Endometrial microvascular endothelial cells (primary cell): Measurements from ENCODE around the gene ARID5B. TPM values are rescaled to one million over a fixed set of nuclear protein-coding genes. Genes with fewer than 3 reads are reported as not detected.

Experiments used
- in situ Hi-C: cut with HindIII; loops from 2 replicates; pipeline ENCODE4 v1.10.0; 2017; ENCODE audit warnings: low sequenced_read_pairs, low pct_unique_long_range_greater_than_20kb; ENCODE audit errors: inconsistent ontology term
- total RNA-seq: library from RNA; depleted of rRNA; stranded (reverse); fragments of >200 nt; gene quantifications from one replicate; pipeline ENCODE4 v1.2.3, GENCODE V29; 2015; ENCODE audit errors: inconsistent ontology term

The ARID5B gene
- total RNA-seq, 1 donor from 2014 or later, result 3.4 TPM

DNA sequence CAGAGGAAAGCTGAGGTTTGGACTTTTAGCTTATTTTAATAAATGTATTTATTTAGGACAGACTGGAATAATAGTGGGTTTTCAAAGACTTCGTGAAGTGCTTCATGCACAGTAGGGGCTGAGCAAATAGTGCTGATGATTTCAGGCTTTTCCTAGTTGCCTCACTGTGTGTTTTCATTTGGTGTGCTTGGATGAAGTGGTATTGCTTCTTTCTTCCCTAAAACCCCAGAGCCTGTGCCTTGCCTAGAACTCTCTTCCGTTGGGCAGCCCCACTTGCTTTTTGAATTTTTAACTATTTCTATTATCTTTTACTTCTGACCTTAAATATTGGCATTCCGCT, 49.6 kb downstream of the ARID5B start:
- in situ Hi-C loops, result no loop called here

DNA sequence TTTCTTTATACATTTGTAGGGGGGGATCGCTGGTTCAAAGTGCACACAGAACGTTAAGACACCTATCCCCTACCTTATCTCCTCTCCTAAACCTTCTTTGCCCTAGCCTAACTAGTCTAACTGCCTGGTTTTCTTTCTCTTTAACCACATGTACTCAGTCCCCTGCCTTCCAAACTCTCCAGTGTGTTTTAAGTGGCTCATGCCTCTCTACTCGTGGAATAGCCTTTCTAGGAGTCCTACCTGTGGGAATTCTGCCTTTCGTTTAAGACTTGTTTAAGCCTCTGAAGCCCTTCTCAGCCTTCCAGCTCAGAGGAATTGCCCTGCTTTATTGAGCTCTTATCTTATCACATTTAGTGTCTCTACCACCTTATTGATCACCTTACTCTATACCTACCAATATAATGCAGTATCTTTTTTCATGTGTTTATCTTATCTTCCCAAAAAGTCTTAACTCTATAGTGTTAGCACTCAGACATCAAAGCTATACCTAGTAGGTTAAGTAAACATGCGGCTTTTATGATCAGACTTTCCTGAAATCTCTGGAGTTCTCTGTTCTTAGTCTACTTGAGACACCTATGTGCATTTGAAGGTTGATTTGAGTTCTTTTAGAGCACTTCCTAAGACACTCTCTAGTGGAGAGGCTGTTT, 50.7 kb downstream of the ARID5B start:
- in situ Hi-C loops, result no loop called here

DNA sequence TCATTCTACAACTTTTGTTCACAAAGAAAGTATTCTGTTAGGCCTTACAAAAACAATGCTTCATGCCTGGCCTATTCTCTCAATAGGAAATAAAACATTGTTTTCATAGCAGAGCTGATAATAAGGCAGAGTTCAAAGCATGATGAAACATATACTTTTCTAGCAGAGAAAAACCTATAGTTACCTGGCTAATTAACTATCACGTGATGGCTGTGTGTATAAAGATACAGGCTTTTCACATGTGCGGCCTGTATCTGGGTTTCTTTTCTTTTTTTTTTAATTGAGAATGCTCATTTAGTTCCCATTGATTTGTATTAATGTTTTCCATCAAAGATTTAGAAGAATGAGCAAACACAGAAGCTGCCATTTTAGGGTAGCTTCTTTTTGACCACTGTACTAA, 51.7 kb downstream of the ARID5B start:
- in situ Hi-C loops, result no loop called here

DNA sequence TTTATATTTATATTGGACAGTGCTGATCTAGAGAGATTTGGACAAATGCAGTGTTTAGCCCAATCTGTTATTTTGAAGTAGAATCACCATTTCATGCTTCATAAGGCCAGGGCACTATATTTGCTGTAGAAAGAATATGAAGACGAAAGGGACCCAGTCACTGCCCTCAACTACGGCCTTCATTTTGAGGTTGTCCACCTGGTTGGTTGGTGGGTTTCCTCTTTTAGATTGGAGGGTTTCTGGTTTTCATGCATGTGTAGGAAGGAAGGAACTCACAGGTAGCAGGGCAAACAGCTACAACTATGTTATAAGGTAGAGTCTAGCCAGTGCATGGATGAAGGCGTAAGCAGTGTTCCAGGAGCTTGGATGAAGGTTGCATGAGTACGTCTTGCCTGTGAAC, 56.3 kb downstream of the ARID5B start:
- in situ Hi-C loops, result no loop called here

DNA sequence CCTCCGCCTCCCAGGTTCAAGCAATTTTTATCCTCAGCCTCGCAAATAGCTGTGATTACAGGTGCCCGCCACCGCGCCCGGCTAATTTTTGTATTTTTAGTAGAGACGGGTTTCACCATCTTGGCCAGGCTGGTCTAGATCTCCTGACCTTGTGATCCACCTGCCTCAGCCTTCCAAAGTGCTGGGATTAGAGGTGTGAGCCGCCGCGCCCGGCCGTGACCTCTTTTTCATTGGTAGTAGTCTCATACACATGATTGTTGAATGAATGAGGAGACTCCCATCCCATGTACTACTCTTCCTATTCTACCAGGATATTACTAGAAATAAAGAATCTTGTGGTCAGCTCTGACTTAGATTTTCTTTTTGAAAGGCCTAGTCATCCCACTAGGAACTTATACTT, 56.8 kb downstream of the ARID5B start:
- in situ Hi-C loops, result no loop called here

DNA sequence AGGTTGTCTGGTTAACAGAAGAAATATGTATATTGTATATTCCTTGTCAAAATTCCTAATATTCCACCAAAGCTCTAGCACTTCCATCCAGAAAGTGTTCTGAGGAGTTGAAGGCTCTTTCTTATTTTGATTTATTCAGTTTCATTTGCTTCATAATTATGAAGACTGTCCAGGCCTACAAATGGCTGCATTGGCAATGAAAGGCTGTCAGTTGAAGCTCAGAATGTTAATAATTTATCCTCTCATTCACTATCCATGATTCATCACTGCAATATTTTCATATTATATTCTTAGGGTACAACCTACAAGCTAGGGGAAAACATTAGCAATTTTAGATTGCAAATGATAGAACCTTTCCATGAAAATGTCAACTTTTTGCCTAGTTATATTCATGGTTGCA, 57.3 kb downstream of the ARID5B start:
- in situ Hi-C loops, result no loop called here

DNA sequence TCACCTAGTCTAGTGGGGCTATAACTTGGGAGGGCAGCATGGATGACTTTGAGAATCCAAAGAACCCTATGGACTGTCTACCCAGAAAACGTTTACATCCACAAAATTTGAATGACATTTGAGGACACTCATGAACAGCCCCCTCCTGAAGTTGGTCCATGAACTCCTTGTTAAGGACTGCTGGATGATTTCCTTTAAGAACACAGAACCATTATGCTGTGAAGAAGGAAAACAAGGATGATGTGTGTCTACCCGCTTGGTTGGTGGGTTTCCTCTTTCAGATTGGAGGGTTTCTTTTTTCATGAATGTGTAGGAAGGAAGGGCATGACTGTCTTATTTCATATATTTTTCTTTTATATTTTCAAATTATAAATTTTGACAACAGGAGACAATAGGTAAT, 58.3 kb downstream of the ARID5B start:
- in situ Hi-C loops, result no loop called here

DNA sequence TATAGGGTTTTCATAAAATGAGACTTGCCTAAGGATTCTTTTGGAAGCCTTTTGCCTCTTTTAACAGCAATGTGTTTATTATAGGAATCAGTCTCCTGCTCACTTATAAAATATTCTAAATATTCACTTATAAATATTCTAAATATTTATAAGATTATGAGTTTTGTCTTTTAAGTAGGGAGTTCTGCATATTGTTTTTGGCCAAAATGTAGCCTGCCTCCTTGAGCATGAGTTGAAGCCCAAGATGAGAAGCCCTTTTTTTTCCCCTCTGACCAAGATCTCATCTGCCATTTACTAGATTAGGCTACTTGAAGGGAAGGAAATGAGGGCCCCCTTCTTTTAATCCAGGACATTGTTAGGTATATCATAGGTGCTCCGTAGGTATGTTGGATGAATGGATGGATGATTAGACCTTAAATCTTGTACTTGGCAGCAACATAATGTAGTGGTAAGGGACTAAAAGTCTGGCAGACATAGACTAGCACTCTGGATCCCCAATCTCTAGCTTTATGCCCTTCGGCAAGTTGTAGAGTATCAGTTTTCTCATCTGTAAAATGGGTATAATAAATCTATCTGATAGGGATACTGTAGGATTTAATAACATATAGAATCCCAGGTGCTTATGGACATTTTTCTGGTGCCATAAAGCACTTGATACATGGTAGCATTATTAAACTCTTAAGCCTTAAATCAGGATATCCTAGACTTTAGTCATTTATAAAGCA, 59.1 kb downstream of the ARID5B start:
- in situ Hi-C loops, result no loop called here

DNA sequence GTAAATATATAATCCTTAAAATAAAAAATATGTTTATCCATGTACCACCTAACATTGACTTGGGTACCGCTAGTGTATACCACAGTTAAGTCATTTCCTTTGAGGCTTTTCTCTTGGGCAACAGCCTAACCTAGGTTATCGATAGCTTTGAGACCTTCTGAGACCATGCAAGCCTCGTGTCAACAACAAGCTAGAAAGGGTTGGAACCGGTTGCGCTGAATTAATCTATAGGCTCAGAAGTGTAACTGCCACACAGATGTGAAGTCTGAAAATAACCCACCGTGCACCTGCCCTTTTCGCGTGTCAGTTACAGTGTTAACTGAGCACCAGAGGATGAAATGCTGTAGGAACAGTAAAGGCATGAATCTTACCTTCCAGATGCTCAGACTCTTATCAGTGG, 59.8 kb downstream of the ARID5B start:
- in situ Hi-C loops, result no loop called here

DNA sequence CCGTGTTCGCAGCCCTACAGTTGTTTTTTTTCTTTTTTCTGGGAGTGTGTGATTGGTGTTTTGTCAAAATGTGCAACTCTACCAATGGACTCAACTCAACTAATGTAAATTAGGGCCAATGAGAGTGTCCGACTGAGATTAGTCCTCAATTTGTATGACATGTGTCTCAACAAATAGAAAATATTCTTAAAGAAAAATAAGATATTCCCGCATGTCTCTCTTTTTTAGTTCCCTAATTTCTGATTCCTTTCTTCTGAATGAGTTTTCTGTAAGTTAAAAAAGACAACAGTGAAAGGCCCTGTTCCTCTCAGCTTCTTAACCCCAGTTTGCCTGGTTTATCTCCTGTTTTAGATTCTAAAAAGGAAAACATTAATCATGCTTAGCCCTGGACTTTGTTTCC, 61.5 kb downstream of the ARID5B start:
- in situ Hi-C loops, result no loop called here

DNA sequence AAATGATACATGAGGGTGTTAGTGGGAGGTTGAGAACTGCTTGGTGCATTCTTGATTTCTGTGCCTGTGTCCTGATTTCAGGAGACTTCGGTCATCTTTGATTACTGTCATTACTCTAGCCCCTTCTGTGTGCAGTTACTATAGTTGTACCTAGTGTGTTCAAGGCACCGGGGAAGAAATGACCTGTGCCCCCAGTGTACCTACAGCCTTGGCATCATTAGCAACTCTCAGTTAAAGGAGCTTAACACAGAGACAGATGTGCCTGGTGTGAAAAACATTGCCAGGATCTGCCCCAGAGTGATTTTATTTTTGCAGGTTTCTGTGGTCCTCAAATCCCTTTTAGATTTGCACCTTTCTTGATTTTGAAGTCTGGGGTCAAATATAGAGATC, 62.2 kb downstream of the ARID5B start:
- in situ Hi-C loops, result no loop called here

DNA sequence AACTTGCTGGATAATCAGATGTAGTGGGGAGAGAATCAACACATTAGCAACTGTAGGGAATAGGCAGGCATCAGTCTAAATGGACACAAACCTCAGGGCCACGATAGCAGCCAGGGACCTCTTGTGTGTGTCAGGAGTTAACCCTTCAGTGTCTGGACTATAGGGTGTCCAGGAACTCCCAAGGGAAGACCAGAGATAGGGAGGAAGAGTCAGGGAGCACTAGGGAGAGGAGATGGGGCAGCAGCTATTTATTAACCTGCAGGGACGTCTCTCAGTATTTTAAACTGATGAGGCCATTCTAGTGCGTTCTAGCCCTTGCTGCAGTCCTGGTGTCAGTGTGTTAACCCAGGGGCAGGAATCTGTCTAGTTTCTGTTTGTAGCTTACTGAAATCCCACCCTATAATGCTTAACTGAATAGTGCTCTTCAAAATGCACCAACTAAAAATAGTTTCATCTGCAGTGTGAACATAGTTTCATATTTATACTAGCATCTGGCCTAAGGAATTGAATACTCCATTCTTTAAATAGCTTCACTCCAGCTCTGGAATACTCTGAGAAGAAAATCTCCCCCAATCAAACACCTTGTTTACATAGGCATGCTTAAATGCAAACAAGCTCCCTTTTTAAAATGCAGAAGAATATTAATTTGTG, 62.7 kb downstream of the ARID5B start:
- in situ Hi-C loops, result no loop called here

DNA sequence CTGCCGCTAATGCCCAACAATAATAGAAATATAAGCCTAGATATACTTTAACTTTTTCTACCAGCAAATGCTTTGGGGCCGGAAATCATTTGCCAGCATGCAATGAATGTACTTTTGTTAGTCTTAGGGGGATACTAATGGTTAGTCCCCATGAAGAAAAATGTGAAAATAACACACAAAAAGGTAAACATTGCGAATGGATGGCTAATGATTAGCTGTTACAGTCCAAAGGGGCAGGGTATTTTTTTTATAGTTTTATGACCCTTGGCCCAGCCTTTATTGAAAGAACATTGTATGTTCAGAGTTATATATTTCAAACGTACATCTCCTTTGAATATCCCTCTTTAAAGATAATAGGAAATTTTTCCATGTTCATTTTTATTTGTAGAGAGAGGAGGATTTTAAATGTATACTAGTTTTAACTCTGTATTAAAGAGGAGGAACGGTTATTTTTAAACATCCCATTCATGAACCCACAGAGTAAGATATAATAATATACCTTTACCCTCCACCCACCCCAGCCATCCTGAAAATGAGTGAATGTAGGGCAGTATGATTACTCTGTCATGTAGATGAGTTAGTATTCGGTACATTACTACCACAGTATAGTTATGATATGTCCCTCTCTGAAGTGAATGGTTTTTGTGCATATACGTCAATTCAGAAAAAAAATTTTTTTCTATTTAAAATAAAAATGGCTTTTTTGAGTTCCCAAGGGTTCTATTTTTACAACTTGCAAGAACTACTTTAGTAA, 63.6 kb downstream of the ARID5B start:
- in situ Hi-C loops, result no loop called here

DNA sequence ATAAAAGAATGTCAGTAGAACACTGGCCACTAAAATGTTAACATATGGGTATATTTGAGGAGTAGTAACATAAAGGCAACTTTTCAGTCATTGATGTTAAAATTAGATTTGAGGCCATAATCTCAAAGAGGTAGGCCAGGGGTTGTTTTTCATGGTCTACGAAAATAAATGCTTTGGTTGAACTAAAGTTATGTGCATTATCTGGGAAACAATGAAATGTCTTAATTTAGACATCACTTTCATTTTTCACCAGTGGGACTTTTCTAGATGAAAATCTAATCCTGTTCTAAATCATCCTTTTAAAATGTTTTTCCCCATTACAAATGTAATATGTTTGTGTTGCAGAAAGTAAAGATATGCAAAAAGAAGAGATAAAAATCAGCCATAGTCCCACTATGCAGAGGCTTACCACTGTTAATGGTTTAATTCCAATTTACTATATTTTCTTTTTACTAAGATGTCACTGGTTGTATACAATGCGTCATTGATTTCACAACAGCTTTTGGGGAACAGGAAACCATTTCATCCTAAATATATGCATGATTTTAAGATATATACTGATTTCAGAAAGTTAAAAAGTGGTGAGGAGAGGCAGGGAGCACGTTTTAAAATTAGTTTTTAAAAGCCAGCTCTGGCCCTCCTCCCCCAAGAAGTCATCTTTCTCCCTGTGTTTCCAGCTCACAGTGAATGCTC, 64.3 kb downstream of the ARID5B start:
- in situ Hi-C loops, result no loop called here

DNA sequence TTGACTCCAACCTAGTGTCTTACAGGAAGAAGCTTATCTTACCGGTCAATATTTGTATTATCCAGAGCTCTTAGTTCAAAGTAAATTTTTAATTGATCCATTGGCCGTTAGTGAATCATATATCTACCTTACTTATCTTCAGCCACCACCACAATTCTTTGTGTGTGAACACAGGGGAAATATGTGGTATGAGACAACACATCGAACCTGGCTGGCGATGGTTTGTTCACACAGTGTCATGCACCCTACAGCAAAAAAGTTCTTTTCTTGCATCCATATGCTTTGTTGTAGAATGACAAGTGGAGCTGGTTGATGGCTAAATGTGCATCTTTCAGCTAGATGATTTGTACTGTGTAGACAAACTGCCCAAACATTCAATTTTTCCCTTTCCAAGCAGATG, 65.8 kb downstream of the ARID5B start:
- in situ Hi-C loops, result no loop called here

DNA sequence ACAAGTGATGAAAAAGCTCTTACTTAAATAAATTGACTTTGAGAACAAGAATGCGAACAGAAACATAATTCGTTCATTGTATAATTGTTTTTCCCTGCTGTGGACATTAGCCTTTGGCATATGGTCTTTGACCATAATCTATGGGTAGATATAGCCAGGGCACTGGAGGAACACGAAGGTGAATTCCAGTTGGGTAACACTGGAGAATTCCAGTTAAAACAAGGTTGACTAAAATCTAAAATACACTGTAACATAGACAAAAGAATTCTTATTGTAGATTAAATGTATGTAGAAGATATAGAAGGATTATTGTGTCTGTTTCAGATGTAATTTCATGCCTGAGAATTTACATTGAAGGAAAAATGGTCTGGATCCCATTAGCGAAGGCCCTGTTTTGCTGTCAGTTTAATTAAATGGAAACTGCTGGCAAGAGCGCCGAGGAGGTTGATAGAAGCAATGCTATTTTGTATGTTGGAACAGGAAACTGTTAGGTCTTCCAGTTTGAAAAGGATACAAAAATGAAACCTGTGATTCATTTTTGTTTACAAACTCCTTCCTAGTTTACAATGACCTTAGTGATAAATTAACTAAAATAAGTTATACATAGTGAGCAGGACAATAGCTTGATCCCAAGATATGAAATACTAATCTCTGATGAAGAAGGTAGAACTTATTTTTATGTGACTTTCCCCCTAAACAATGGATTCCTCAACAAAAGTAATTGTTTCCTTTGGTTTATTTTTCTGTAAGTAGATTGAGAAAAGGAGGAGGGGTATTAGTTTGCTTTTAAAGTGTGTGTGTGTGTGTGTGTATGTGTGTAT, 68.9 kb downstream of the ARID5B start:
- in situ Hi-C loops, result no loop called here

DNA sequence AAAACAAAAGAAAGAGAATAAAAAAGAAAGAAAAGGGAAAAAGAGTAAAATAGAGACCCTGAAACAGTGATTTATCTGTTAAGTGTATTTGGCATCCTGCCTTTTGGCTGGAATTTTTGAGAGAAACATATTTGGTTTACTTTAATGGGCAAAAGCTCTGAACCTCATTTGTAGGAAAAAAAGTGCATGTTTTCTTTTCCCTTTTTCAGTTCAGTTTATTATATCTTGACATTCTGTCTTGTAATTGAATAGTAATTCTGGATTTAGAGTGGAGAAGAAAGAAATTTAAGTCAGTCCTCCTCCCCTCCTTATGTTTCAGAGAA, 69.5 kb downstream of the ARID5B start:
- in situ Hi-C loops, result no loop called here

DNA sequence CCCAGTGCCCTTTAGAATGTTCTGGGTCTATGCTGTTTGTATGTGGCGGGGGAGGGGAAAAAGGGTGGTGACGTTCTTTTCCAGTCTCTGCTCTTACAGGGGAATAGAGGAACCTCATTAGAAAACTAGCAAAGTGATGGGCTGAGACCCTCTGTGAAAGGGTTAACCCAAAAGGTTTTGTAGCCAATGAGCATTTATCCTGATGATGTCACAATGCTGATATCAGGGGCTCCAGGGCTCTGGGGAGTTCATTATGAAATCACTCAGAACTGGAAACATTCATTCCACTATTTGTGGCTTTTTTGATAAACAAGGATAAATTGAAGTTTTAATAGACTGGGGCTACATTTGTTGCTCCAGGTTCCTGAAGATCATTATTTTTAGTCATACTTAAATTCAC, 71.7 kb downstream of the ARID5B start:
- in situ Hi-C loops, result no loop called here

DNA sequence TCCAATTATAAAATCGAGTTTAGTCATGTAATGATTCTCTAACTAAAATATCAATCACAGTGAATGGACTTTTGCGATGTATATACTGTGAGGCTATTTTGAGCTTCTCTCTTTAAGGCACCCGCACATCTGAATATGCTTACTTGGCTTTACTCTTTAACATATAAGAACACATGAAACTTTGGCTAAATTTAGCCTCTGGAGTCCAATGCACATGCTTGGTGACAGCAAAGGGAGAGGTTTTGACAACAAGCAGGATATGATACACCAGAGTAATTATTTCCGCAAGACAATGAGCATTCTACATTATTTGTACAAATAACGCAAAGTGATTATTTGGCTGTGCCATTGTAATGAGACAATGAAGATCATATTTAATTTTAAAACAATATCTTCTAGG, 72.4 kb downstream of the ARID5B start:
- in situ Hi-C loops, result no loop called here
